ENCODE results near the gene SBK3.

SBK3 gene

DNA sequence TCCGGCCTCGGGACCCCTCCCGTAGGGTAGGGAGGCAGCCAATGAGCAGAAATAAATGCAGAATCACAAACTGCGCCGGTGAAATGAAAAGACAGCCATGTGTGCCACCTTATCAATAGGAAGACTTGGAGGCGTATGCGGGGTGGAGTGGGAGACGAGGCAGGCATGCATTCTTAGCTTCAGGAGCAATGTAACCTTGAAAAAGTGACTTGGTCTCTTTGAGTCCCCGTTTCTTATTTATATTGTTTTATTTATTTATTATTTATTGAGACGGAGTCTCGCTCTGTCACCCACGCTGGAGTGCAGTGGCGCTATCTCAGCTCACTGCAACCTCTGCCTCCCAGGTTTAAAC lies 41.1 kb downstream of the SBK3 start:
- H3K79me1 ChIP-seq (ENCODE audit: low read length) = no peaks in the 10 kb centered on the region
- WGBS (ENCODE audit: extremely low coverage, insufficient coverage, insufficient read length) = no CpG with 5 or more reads among the region's 13 CpGs
- no peak overlapping the region for H3K23ac ChIP-seq (ENCODE audit: low read length)

DNA sequence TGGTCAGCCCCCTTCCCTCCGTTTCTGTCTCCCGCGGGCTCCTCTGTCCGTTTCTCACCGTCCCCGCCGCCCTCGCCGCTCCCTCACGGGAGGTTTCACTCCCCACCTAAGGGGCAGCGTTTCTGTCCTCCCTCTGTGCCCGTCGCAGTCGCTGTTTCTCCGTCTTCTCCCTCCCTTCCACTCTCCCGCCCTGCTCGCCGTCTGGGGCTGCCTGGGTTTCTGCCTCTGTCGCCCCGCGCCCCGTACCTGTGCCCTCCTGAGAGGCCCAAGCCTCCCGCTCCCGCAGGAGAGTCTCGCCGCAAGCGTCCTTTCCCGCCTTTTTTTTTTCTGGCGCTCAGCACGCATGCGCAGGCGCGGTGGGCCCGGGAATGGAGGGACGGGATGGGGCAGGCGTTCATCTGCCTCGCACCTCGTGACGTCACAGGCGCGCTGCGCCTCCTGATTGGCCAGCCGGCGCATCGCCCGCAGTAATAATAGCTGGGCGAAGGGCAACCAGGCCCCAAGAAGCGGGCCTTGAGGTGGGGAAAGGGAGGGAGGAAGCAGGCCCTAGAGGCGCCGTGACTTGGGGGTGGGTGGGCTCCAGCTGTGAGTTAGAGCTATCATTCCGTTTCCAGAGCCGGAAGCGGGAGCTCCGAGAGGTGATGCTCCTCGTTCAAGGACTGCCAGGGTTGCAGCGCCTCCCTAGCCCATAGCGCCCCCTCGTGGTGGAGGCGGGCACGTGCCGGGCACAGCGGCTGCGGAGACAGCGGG lies 41.7 kb downstream of the SBK3 start:
- no peak overlapping the region for H3K23ac ChIP-seq (ENCODE audit: low read length)
- H2BK5ac ChIP-seq (ENCODE audit: low read depth, low read length, poor library complexity) = peak overlapping the region; percentile 37
- peaks cover 2% of the 10 kb centered on the region for H3K27me3 ChIP-seq (ENCODE audit: insufficient read depth, low read length)
- H4K8ac ChIP-seq (ENCODE audit: low read depth, low read length) = peak overlapping the region; percentile 80
- H2BK120ac ChIP-seq (ENCODE audit: insufficient read depth, low read length, poor library complexity) = peak overlapping the region; percentile 25
- no peak overlapping the region for H3K9ac ChIP-seq (ENCODE audit: low read length)
- peak overlapping the region; percentile 60 for H3K4me2 ChIP-seq (ENCODE audit: low read length)
- H3K4ac ChIP-seq (ENCODE audit: low read depth, low read length) = peak overlapping the region; percentile 39
- peaks cover 11 to 24% of the 10 kb centered on the region in 2 experiments for H3K36me3 ChIP-seq (ENCODE audit: control insufficient read depth in 1 of 2, insufficient read depth in 2 of 2, low read length in 2 of 2)
- no peak overlapping the region for H4K12ac ChIP-seq (ENCODE audit: low read depth, low read length)
- H3K79me1 ChIP-seq (ENCODE audit: low read length) = no peaks in the 10 kb centered on the region
- H2AK5ac ChIP-seq (ENCODE audit: low read length) = no peak overlapping the region
- peak overlapping the region; percentile 10 for H2BK12ac ChIP-seq (ENCODE audit: low read length)
- no peak overlapping the region for H3K27ac ChIP-seq (ENCODE audit: low read depth, low read length)
- peaks cover 0 to 7% of the 10 kb centered on the region in 2 experiments for H3K4me1 ChIP-seq (ENCODE audit: control insufficient read depth in 1 of 2, insufficient read depth in 2 of 2, low read length in 2 of 2)
- H3K9me3 ChIP-seq (ENCODE audit: insufficient read depth, low read depth, low read length) = peaks cover 6% of the 10 kb centered on the region
- peak overlapping the region; percentile 18 for H3K4me3 ChIP-seq (ENCODE audit: low read depth, low read length)
- peak overlapping the region; percentile 69 for H2AFZ ChIP-seq (ENCODE audit: insufficient read depth, low read length, poor library complexity)
- peak; percentile 65 to 80 for DNase-seq
- H4K91ac ChIP-seq (ENCODE audit: low read depth, low read length) = peak overlapping the region; percentile 46
- H3K18ac ChIP-seq (ENCODE audit: low read length) = peak overlapping the region; percentile 13
- H3K79me2 ChIP-seq (ENCODE audit: control insufficient read depth, insufficient read depth, low read length, poor library complexity) = no peaks in the 10 kb centered on the region
- no CpG with 5 or more reads among the region's 64 CpGs for WGBS (ENCODE audit: extremely low coverage, insufficient coverage, insufficient read length)
- H3K14ac ChIP-seq (ENCODE audit: low read length) = no peak overlapping the region

More for the DNA sequence above, 41.1 kb downstream of the SBK3 start:
- Histone ChIP-seq H3K27ac (ENCODE audit: low read depth, low read length) (no peak overlapping the region), H2BK120ac (ENCODE audit: insufficient read depth, low read length, poor library complexity) (no peak overlapping the region), H3K4me2 (ENCODE audit: low read length) (no peak overlapping the region), H2BK5ac (ENCODE audit: low read depth, low read length, poor library complexity) (no peak overlapping the region), H2AK5ac (ENCODE audit: low read length) (no peak overlapping the region), H3K27me3 (ENCODE audit: insufficient read depth, low read length) (peaks cover 2% of the 10 kb centered on the region), H3K4me3 (ENCODE audit: low read depth, low read length) (no peak overlapping the region), H3K9ac (ENCODE audit: low read length) (no peak overlapping the region), H4K8ac (ENCODE audit: low read depth, low read length) (no peak overlapping the region), H3K14ac (ENCODE audit: low read length) (no peak overlapping the region), H4K91ac (ENCODE audit: low read depth, low read length) (no peak overlapping the region), H3K4me1 (ENCODE audit: control insufficient read depth in 1 of 2, insufficient read depth in 2 of 2, low read length in 2 of 2) (peaks cover 0 to 5% of the 10 kb centered on the region in 2 experiments), H3K9me3 (ENCODE audit: insufficient read depth, low read depth, low read length) (peaks cover 8% of the 10 kb centered on the region), H2BK12ac (ENCODE audit: low read length) (no peak overlapping the region), H2AFZ (ENCODE audit: insufficient read depth, low read length, poor library complexity) (no peak overlapping the region), H4K12ac (ENCODE audit: low read depth, low read length) (no peak overlapping the region), H3K4ac (ENCODE audit: low read depth, low read length) (no peak overlapping the region), H3K36me3 (ENCODE audit: control insufficient read depth in 1 of 2, insufficient read depth in 2 of 2, low read length in 2 of 2) (peaks cover 15 to 23% of the 10 kb centered on the region in 2 experiments), H3K79me2 (ENCODE audit: control insufficient read depth, insufficient read depth, low read length, poor library complexity) (no peaks in the 10 kb centered on the region), H3K18ac (ENCODE audit: low read length) (no peak overlapping the region)
- no peak for DNase-seq

DNA sequence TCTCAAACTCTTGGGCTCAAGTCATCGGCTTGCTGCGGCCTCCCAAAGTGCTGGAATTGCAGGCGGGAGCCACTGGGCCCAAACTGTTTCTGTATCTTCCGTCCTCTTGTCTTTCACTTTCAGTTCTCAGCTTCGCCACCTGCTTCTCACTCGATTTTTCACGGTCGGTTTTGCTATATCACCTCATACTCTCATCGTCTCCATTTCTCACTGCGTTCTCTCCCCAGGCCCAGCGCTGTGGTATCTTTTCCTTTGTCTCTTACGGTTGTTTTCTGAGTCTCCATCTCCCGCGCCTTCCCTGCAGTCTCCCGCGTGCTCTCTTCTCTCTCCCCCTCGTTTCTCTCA lies 42.2 kb downstream of the SBK3 start:
- no peak overlapping the region for H3K18ac ChIP-seq (ENCODE audit: low read length)
- peaks cover 15 to 24% of the 10 kb centered on the region in 2 experiments for H3K36me3 ChIP-seq (ENCODE audit: control insufficient read depth in 1 of 2, insufficient read depth in 2 of 2, low read length in 2 of 2)
- H3K79me2 ChIP-seq (ENCODE audit: control insufficient read depth, insufficient read depth, low read length, poor library complexity) = no peaks in the 10 kb centered on the region
- no peak overlapping the region for H3K4ac ChIP-seq (ENCODE audit: low read depth, low read length)
- no peak overlapping the region for H2AK5ac ChIP-seq (ENCODE audit: low read length)
- WGBS (ENCODE audit: extremely low coverage, insufficient coverage, insufficient read length) = no CpG with 5 or more reads among the region's 17 CpGs
- DNase-seq = no peak
- no peak overlapping the region for H3K23ac ChIP-seq (ENCODE audit: low read length)
- peak overlapping the region; percentile 10 for H2BK12ac ChIP-seq (ENCODE audit: low read length)
- no peak overlapping the region for H3K4me2 ChIP-seq (ENCODE audit: low read length)
- H2BK120ac ChIP-seq (ENCODE audit: insufficient read depth, low read length, poor library complexity) = no peak overlapping the region
- peak overlapping the region; percentile 47 for H4K8ac ChIP-seq (ENCODE audit: low read depth, low read length)
- no peak overlapping the region for H3K27ac ChIP-seq (ENCODE audit: low read depth, low read length)
- peaks cover 2% of the 10 kb centered on the region for H3K27me3 ChIP-seq (ENCODE audit: insufficient read depth, low read length)
- no peak overlapping the region for H4K12ac ChIP-seq (ENCODE audit: low read depth, low read length)
- H2BK5ac ChIP-seq (ENCODE audit: low read depth, low read length, poor library complexity) = no peak overlapping the region
- no peak overlapping the region for H2AFZ ChIP-seq (ENCODE audit: insufficient read depth, low read length, poor library complexity)
- H4K91ac ChIP-seq (ENCODE audit: low read depth, low read length) = peak overlapping the region; percentile 29
- no peaks in the 10 kb centered on the region for H3K79me1 ChIP-seq (ENCODE audit: low read length)
- peaks cover 6% of the 10 kb centered on the region for H3K9me3 ChIP-seq (ENCODE audit: insufficient read depth, low read depth, low read length)
- H3K4me3 ChIP-seq (ENCODE audit: low read depth, low read length) = no peak overlapping the region
- no peak overlapping the region for H3K9ac ChIP-seq (ENCODE audit: low read length)
- no peak overlapping the region for H3K14ac ChIP-seq (ENCODE audit: low read length)
- peaks cover 0 to 7% of the 10 kb centered on the region in 2 experiments for H3K4me1 ChIP-seq (ENCODE audit: control insufficient read depth in 1 of 2, insufficient read depth in 2 of 2, low read length in 2 of 2)

DNA sequence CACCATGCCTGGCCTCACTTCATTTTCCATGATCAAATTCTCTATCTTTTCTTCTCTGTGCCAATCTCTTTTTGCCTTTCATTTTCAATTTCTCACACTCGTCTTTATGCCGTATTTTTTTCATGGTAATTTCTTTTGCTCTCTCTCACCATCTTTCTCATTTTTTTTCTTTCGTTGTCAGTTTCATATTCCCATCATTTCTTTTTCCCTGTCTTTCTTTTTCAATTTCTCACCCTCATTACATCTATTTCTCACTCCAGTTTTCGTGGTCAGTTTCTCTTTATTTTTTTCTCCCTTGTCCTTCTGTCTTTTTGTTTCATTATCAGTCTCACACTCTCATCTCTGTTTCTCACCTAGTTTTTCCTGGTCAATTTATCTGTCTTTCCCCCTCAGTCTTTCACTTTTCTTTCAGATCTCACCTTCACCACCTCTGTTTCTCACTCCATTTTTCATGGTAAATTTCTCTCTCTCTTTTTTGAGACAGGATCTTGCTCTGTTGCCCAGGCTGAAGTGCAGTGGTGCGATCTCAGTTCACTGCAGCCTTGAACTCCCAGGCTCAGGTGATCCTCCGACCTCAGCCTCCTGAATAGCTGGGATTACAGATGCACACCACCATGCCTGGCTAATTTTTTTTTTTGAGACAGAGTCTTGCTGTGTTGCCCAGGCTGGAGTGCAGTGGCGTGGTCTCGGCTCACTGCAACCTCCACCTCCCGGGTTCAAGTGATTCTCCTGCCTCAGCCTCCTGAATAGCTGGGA lies 43.0 kb downstream of the SBK3 start:
- no peak overlapping the region for H3K9ac ChIP-seq (ENCODE audit: low read length)
- no peak overlapping the region for H4K8ac ChIP-seq (ENCODE audit: low read depth, low read length)
- peaks cover 3% of the 10 kb centered on the region for H3K9me3 ChIP-seq (ENCODE audit: insufficient read depth, low read depth, low read length)
- no peak overlapping the region for H3K23ac ChIP-seq (ENCODE audit: low read length)
- H3K4me3 ChIP-seq (ENCODE audit: low read depth, low read length) = no peak overlapping the region
- H3K27me3 ChIP-seq (ENCODE audit: insufficient read depth, low read length) = peaks cover 2% of the 10 kb centered on the region
- H4K91ac ChIP-seq (ENCODE audit: low read depth, low read length) = no peak overlapping the region
- H2AFZ ChIP-seq (ENCODE audit: insufficient read depth, low read length, poor library complexity) = no peak overlapping the region
- H3K4me2 ChIP-seq (ENCODE audit: low read length) = no peak overlapping the region
- DNase-seq = no peak
- no peak overlapping the region for H4K12ac ChIP-seq (ENCODE audit: low read depth, low read length)
- no peak overlapping the region for H2BK120ac ChIP-seq (ENCODE audit: insufficient read depth, low read length, poor library complexity)
- no peak overlapping the region for H3K14ac ChIP-seq (ENCODE audit: low read length)
- no peaks in the 10 kb centered on the region for H3K79me2 ChIP-seq (ENCODE audit: control insufficient read depth, insufficient read depth, low read length, poor library complexity)
- H3K36me3 ChIP-seq (ENCODE audit: control insufficient read depth in 1 of 2, insufficient read depth in 2 of 2, low read length in 2 of 2) = peaks cover 19 to 28% of the 10 kb centered on the region in 2 experiments
- H2BK12ac ChIP-seq (ENCODE audit: low read length) = no peak overlapping the region
- no peak overlapping the region for H3K4ac ChIP-seq (ENCODE audit: low read depth, low read length)
- no peak overlapping the region for H3K18ac ChIP-seq (ENCODE audit: low read length)
- no peak overlapping the region for H3K27ac ChIP-seq (ENCODE audit: low read depth, low read length)
- H2AK5ac ChIP-seq (ENCODE audit: low read length) = no peak overlapping the region
- no peak overlapping the region for H2BK5ac ChIP-seq (ENCODE audit: low read depth, low read length, poor library complexity)
- peaks cover 0 to 7% of the 10 kb centered on the region in 2 experiments for H3K4me1 ChIP-seq (ENCODE audit: control insufficient read depth in 1 of 2, insufficient read depth in 2 of 2, low read length in 2 of 2)
- no peaks in the 10 kb centered on the region for H3K79me1 ChIP-seq (ENCODE audit: low read length)
- 100% methylated on average over 1 of the region's 9 CpGs for WGBS (ENCODE audit: extremely low coverage, insufficient coverage, insufficient read length)
